ENCODE measurements around the gene DIAPH2. TPM values are rescaled to one million over a fixed set of nuclear protein-coding genes. Genes with fewer than 3 reads are reported as not detected.

The DIAPH2 gene
- total and polyA plus RNA-seq, 9 of the 15 experiments (the other 6 are each of a cell fraction or from before 2014, with no cell fraction given) = 0.01 to 0.18 (median 0.07) TPM; not detected in 1

DNA sequence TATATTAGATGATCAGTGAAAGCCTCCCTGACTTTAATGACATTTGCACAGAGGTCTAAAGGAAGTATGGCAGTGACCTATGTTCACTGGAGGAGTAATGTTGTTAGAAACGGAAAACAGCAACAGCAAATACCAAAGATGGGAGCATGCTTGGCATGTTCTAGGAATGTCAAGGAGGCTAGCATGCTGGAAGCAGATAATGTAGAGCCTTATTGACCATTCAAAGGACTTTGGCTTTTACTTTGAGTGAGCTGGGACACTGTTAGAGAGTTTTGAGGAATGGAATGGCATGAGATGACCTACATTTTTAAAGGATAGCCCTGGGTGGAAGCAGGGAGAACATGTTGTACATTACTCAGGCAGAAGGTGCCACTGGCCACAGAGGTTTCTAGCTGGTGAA, 205.1 kb downstream of the DIAPH2 start (continued):
- TF ChIP-seq RBM22 (IDR thresholded peaks at IDR 0.05; ENCODE audit: low read depth, low read length, poor library complexity, severe bottlenecking) (no peak), POLR2B (IDR thresholded peaks at IDR 0.05; ENCODE audit: low read depth, partially characterized antibody) (no peak)

DNA sequence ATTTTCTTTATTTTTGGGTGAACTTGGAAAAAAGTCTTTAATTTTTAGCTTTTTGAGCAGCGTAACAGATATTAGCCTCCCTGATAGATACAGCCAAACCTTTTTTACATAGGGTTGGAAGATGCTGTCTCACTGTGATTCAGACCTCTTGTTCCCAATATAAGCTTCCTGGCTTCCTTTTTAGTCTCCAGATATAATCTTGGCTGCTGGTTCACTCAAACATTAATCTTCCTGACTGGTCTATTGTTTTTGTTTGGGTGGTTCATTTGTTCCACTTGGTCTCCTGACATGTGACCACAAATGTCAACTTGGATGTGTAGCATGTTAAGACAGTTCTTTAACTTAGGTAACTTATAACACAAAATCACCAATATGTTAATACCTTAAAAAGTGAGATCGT, 222.1 kb downstream of the DIAPH2 start:
- WGBS (ENCODE audit: insufficient coverage, low coverage, missing lambda C conversion rate) = 0% methylated on average over 2 of the region's 2 CpGs
- H3K4me3 ChIP-seq = no peak overlapping the region
- ChIA-PET CTCF (ENCODE audit: low intra/inter-chr PET ratio) (no interaction called here), POLR2A (no interaction called here)
- no TSS peak for BruUV-seq (replicated peaks)
- H3K4me2 ChIP-seq (ENCODE audit: insufficient read depth, low read length) = no peak overlapping the region
- no peaks in the 10 kb centered on the region for H3K4me1 ChIP-seq (replicated peaks in 1 of 2; ENCODE audit: control insufficient read depth in 2 of 2, insufficient read depth in 2 of 2, low read length in 2 of 2)
- no peaks in the 10 kb centered on the region for H3K9me3 ChIP-seq (replicated peaks; ENCODE audit: control insufficient read depth, insufficient read depth, low read depth, low read length)
- ATAC-seq (no peak), FAIRE-seq (no peak), DNase-seq (ENCODE audit: extremely low read depth in 1 of 4, low spot score in 3 of 4) (no peak)
- H3K9me1 ChIP-seq (ENCODE audit: control insufficient read depth, insufficient read depth, low read length) = no peaks in the 10 kb centered on the region
- no peak overlapping the region for H2AFZ ChIP-seq (ENCODE audit: low read depth, low read length)
- H3K79me2 ChIP-seq (ENCODE audit: control insufficient read depth, insufficient read depth, low read length) = no peaks in the 10 kb centered on the region
- no peaks in the 10 kb centered on the region for H4K20me1 ChIP-seq (replicated peaks; ENCODE audit: control insufficient read depth, insufficient read depth, low read length)
- no peaks in the 10 kb centered on the region for H3K36me3 ChIP-seq (ENCODE audit: control insufficient read depth, insufficient read depth, low read length)
- no peak for TF ChIP-seq SIN3A (IDR thresholded peaks at IDR 0.05; ENCODE audit: borderline replicate concordance in 2 of 2, control insufficient read depth in 1 of 2, low read depth in 2 of 2, low read length in 2 of 2)
- no peak for TF ChIP-seq THRAP3 (IDR thresholded peaks at IDR 0.05; ENCODE audit: borderline replicate concordance)
- TF ChIP-seq ZNF175 (CRISPR knock-in tag; IDR thresholded peaks at IDR 0.05; ENCODE audit: low read depth) = no peak
- TF ChIP-seq HDAC1 (IDR thresholded peaks at IDR 0.05) = no peak
- TF ChIP-seq PTBP1 (IDR thresholded peaks at IDR 0.05; ENCODE audit: low read depth, low read length) = no peak
- no peak overlapping the region for H3K9ac ChIP-seq (ENCODE audit: insufficient read depth in 1 of 2, low read depth in 2 of 2, low read length in 2 of 2)
- H3K27ac ChIP-seq (ENCODE audit: extremely low read depth, low read depth, low read length) = no peak overlapping the region
- intact Hi-C loops (cut with micrococcal nuclease) = no loop called here
- in situ Hi-C loops (cut with MboI) = no loop called here
- no peaks in the 10 kb centered on the region for H3K27me3 ChIP-seq (ENCODE audit: control insufficient read depth in 2 of 2, insufficient read depth in 2 of 2, low read length in 2 of 2)
